MM.1S (cell line): ENCODE data around the gene ACOXL.
"Not testable (repeated sequence)": the region's sequence is repeated elsewhere in the genome, so short reads cannot be mapped to it uniquely, and the experiment has no call there.

Experiments used
- DNase-seq: peaks from one replicate; pipeline ENCODE4 v3.0.0-alpha.2; 2015
- H2AFZ ChIP-seq: fragments of 300-600 bp; sonication (generic); 2 replicates; pipeline ENCODE4 v1.6.0; 2016; ENCODE audit warnings: antibody characterized with exemption, low read length
- H3F3A ChIP-seq: fragments of 300-600 bp; sonication (generic); 2 replicates; pipeline ENCODE4 v1.6.1; 2016; ENCODE audit warnings: mild to moderate bottlenecking, antibody characterized with exemption, low read length, moderate library complexity, mixed read lengths; ENCODE audit not compliant: insufficient read depth
- H3K27ac ChIP-seq: fragments of 300-600 bp; sonication (generic); 2 replicates; pipeline ENCODE4 v1.5.1; 2016; ENCODE audit warnings: mild to moderate bottlenecking, low read length
- H3K27me3 ChIP-seq: fragments of 300-600 bp; sonication (generic); replicated peaks from 2 replicates; pipeline ENCODE4 v1.6.0; 2016; ENCODE audit warnings: low read length; ENCODE audit not compliant: insufficient read depth
- H3K36me3 ChIP-seq: fragments of 300-600 bp; sonication (generic); replicated peaks from 2 replicates; pipeline ENCODE4 v1.6.1; 2016; ENCODE audit warnings: mild to moderate bottlenecking, low read length, mixed read lengths; ENCODE audit not compliant: insufficient read depth
- H3K4me1 ChIP-seq: fragments of 300-600 bp; sonication (generic); 2 replicates; pipeline ENCODE4 v1.6.1; 2016; ENCODE audit warnings: low read length, mixed read lengths
- H3K4me2 ChIP-seq: fragments of 300-600 bp; sonication (generic); 2 replicates; pipeline ENCODE4 v1.6.0; 2016; ENCODE audit warnings: low read depth, low read length
- H3K4me3 ChIP-seq: fragments of 300-600 bp; sonication (generic); 2 replicates; pipeline ENCODE4 v1.5.1; 2016; ENCODE audit warnings: low read length, mixed read lengths
- H3K79me2 ChIP-seq: fragments of 300-600 bp; sonication (generic); 2 replicates; pipeline ENCODE4 v1.6.1; 2016; ENCODE audit warnings: mixed run types, low read length, mixed read lengths
- H3K9ac ChIP-seq: fragments of 300-600 bp; sonication (generic); 2 replicates; pipeline ENCODE4 v1.6.1; 2016; ENCODE audit warnings: low read length, mixed read lengths
- H3K9me2 ChIP-seq: fragments of 300-600 bp; sonication (generic); replicated peaks from 2 replicates; pipeline ENCODE4 v1.6.1; 2016; ENCODE audit warnings: mild to moderate bottlenecking, low read length, mixed read lengths; ENCODE audit not compliant: insufficient read depth
- H3K9me3 ChIP-seq: fragments of 300-600 bp; sonication (generic); replicated peaks from 2 replicates; pipeline ENCODE4 v1.6.1; 2016; ENCODE audit warnings: mild to moderate bottlenecking, low read length, mixed read lengths; ENCODE audit not compliant: insufficient read depth
- H4K20me1 ChIP-seq: fragments of 300-600 bp; sonication (generic); 2 replicates; pipeline ENCODE4 v1.6.1; 2016; ENCODE audit warnings: mild to moderate bottlenecking, low read length, moderate library complexity, mixed read lengths; ENCODE audit not compliant: insufficient read depth
- EZH2 ChIP-seq: fragments of 300-600 bp; sonication (generic); optimal IDR thresholded peaks from 2 replicates; pipeline ENCODE3; 2017; ENCODE audit warnings: low read depth, mild to moderate bottlenecking, antibody characterized with exemption, low read length, mixed read lengths
- EZH2phosphoT487 ChIP-seq: fragments of 300-600 bp; sonication (generic); IDR thresholded peaks from 2 replicates; pipeline ENCODE4 v1.6.1; 2018; ENCODE audit warnings: antibody characterized with exemption, low read length
- TF ChIP-seq, protein P1 (sequence below): fragments of 300-600 bp; sonication (generic); IDR thresholded peaks from 2 replicates; pipeline ENCODE4 v1.5.1; 2016; ENCODE audit warnings: antibody characterized with exemption, low read length, mixed read lengths

The ACOXL gene

GRCh38 chr2:111042772-111043771 is 310.7 kb downstream of the ACOXL start:
- no peak for DNase-seq
- Histone ChIP-seq H3K9me2 (no peaks in the 10 kb centered on the region), H3K9me3 (no peaks in the 10 kb centered on the region), H3F3A (no peaks in the 10 kb centered on the region), H3K36me3 (no peaks in the 10 kb centered on the region), H3K9ac (no peak overlapping the region), H3K27ac (no peak overlapping the region), H3K4me2 (no peak overlapping the region), H3K27me3 (no peaks in the 10 kb centered on the region), H3K4me3 (no peak overlapping the region), H4K20me1 (no peaks in the 10 kb centered on the region), H3K4me1 (peaks cover 23% of the 10 kb centered on the region), H2AFZ (no peak overlapping the region), H3K79me2 (no peaks in the 10 kb centered on the region)
- no peak for TF ChIP-seq EZH2

DNA sequence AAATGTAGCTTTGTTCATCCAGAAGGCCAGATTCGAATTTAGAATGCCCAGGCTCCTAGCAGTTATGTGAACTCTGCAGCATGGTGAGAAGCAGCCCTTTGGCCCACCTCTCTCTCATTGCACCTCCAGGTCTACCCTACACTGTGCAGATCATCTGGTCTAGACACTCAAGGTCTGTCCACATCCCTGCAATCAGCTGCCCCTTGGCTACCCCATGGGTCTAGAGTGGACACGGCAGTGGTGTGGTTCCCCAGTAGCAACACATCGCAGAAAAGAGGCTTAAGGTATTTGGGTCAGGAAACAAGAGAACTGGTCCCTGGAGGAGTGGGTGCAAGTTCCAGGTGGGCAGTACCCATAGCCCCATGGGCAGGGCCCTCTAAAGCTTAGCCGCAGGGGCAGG is 311.7 kb downstream of the ACOXL start:
- Histone ChIP-seq H3K79me2 (peaks cover 2% of the 10 kb centered on the region; the same call in 1 of the 2 replicates), H3K4me3 (no peak overlapping the region), H3F3A (peaks cover 1% of the 10 kb centered on the region; the same call in 1 of the 2 replicates), H3K4me2 (no peak overlapping the region), H3K9me2 (no peaks in the 10 kb centered on the region), H3K27ac (no peak overlapping the region), H3K9ac (no peak overlapping the region), H3K4me1 (peaks cover 17% of the 10 kb centered on the region), H3K27me3 (no peaks in the 10 kb centered on the region), H3K9me3 (no peaks in the 10 kb centered on the region), H3K36me3 (no peaks in the 10 kb centered on the region), H2AFZ (no peak overlapping the region), H4K20me1 (no peaks in the 10 kb centered on the region)
- no peak for TF ChIP-seq EZH2
- TF ChIP-seq, protein P1, sequence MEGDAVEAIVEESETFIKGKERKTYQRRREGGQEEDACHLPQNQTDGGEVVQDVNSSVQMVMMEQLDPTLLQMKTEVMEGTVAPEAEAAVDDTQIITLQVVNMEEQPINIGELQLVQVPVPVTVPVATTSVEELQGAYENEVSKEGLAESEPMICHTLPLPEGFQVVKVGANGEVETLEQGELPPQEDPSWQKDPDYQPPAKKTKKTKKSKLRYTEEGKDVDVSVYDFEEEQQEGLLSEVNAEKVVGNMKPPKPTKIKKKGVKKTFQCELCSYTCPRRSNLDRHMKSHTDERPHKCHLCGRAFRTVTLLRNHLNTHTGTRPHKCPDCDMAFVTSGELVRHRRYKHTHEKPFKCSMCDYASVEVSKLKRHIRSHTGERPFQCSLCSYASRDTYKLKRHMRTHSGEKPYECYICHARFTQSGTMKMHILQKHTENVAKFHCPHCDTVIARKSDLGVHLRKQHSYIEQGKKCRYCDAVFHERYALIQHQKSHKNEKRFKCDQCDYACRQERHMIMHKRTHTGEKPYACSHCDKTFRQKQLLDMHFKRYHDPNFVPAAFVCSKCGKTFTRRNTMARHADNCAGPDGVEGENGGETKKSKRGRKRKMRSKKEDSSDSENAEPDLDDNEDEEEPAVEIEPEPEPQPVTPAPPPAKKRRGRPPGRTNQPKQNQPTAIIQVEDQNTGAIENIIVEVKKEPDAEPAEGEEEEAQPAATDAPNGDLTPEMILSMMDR, result no peak
- no peak for TF ChIP-seq EZH2phosphoT487
- no peak for DNase-seq

- not testable (repeated sequence) for H3K36me3 ChIP-seq, H3K4me3 ChIP-seq, DNase-seq, H2AFZ ChIP-seq, H3K79me2 ChIP-seq, H3K9ac ChIP-seq, H3K9me2 ChIP-seq, H3K27me3 ChIP-seq, H3K4me2 ChIP-seq, H3K27ac ChIP-seq, H4K20me1 ChIP-seq, H3K9me3 ChIP-seq
- H3F3A ChIP-seq, result peaks cover 12% of the 10 kb centered on the region
- H3K4me1 ChIP-seq, result peaks cover 16% of the 10 kb centered on the region
These were observed 312.9 kb downstream of the ACOXL start for GRCh38 chr2:111045236-111045635.

DNA sequence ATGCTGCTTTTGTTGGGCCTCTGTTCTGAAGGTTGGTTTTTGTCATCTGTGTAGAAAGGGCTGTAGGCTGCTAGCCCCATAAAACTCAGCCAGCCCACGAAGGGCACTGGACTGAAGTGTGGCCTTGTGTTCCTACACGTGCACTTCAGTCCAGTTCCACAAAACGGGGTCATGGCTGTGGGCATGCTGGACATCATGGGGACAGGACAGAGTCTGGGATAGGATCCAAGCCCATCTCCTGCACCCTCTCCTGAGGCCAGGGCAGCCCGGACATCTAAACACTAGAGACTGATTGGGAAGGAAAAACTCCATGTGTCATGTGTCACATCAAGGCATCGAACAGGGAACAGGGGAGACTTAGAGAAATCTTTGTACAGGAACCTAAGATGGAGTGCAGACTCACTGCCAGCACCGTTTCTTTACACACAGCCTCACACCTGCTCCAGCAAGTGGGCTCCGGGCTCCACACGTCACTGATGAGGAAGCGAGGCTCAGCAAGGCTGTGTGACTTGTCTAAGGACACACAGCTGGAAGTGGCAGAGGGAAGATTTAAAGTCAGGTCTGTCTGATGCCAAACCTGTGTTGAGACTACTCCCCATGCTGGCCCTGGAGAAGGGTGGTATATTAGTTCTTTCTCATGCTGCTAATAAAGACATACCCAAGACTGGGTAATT is 313.5 kb downstream of the ACOXL start:
- H3K27ac ChIP-seq, result no peak overlapping the region
- H3K27me3 ChIP-seq, result no peaks in the 10 kb centered on the region
- H3K79me2 ChIP-seq, result peaks cover 7% of the 10 kb centered on the region; the same call in 1 of the 2 replicates
- H3K4me1 ChIP-seq, result peaks cover 19% of the 10 kb centered on the region
- H3K9ac ChIP-seq, result no peak overlapping the region
- no peak overlapping the region for H2AFZ ChIP-seq
- no peak for DNase-seq
- H4K20me1 ChIP-seq, result no peaks in the 10 kb centered on the region
- peaks cover 19% of the 10 kb centered on the region for H3F3A ChIP-seq
- H3K9me3 ChIP-seq, result no peaks in the 10 kb centered on the region
- no peaks in the 10 kb centered on the region for H3K36me3 ChIP-seq
- TF ChIP-seq, protein P1, result no peak
- TF ChIP-seq EZH2, result no peak
- TF ChIP-seq EZH2phosphoT487, result no peak
- no peak overlapping the region for H3K4me3 ChIP-seq
- no peak overlapping the region for H3K4me2 ChIP-seq
- no peaks in the 10 kb centered on the region for H3K9me2 ChIP-seq
